Fibroblast of the aortic adventitia (primary cell): ENCODE results near the gene RAI14. TPM values are rescaled to one million over a fixed set of nuclear protein-coding genes. Genes with fewer than 3 reads are reported as not detected.

ENCODE experiments used
- DNase-seq: peaks from one replicate; pipeline ENCODE4 v3.0.0-alpha.2; 2010; ENCODE audit warnings: low read depth
- H3K4me3 ChIP-seq: 2 replicates; pipeline ENCODE4 v1.5.1; 2011; ENCODE audit warnings: low read depth, mild to moderate bottlenecking, control low read depth, low read length, moderate library complexity
- total RNA-seq: library from RNA; depleted of rRNA; stranded (reverse); fragments of >200 nt; gene quantifications from 2 replicates; pipeline ENCODE4 v1.2.3, GENCODE V29; 2012; ENCODE audit warnings: low replicate concordance
- TF ChIP-seq, protein P1 (sequence below): IDR thresholded peaks from 2 replicates; pipeline ENCODE4 v1.5.1; 2011; ENCODE audit warnings: mild to moderate bottlenecking, low read length, control low read depth, inconsistent platforms; ENCODE audit not compliant: insufficient read depth

Gene RAI14
- total RNA-seq, 1 donor = 100 TPM

DNA sequence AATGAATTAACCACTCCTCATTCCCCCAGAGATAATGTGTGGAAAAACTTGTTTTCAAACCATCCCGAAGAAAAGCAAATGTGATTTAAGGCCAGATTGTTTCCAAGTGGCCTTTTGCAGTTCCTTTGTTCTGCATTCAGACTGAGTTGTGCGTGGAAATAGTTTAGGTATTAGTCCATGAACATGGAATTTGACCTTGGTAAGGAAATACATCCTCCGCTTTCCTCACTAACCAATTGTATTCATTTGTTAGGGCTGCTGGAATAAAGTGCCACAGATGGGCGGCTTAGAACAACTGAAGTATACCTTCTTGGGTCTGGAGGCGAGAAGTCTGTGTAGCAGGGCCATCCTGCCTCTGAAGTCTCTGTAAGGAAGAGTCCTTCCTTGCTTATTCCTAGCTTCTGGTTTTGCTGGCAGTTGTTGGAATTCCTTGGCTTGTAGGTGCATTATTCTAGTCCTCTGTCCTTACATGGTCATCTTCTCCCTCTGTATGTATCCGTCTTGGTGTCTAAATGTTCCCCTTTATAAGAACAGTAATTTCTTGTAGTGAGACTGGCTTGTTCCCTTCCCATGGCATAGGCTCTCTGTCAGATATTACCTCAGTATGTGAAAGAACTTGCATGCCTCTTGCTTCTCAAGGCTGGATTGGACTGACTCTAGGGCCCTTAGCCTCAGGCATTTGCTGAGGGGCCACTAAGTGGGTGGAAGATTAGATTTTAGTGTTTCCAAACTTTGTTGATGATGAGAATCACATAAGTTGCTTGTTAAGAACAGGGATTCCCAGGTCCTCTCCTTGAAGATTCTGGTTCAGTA, 53.9 kb downstream of the RAI14 start:
- TF ChIP-seq, protein P1, sequence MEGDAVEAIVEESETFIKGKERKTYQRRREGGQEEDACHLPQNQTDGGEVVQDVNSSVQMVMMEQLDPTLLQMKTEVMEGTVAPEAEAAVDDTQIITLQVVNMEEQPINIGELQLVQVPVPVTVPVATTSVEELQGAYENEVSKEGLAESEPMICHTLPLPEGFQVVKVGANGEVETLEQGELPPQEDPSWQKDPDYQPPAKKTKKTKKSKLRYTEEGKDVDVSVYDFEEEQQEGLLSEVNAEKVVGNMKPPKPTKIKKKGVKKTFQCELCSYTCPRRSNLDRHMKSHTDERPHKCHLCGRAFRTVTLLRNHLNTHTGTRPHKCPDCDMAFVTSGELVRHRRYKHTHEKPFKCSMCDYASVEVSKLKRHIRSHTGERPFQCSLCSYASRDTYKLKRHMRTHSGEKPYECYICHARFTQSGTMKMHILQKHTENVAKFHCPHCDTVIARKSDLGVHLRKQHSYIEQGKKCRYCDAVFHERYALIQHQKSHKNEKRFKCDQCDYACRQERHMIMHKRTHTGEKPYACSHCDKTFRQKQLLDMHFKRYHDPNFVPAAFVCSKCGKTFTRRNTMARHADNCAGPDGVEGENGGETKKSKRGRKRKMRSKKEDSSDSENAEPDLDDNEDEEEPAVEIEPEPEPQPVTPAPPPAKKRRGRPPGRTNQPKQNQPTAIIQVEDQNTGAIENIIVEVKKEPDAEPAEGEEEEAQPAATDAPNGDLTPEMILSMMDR = no peak
- DNase-seq = peak; percentile 89
- no peak overlapping the region for H3K4me3 ChIP-seq

- no peak for DNase-seq
- H3K4me3 ChIP-seq = no peak overlapping the region
- TF ChIP-seq, protein P1 = no peak
Measured at GRCh38 chr5:34712565-34712964, 56.4 kb downstream of the RAI14 start.

- peak; percentile 58 for DNase-seq
- no peak overlapping the region for H3K4me3 ChIP-seq
- TF ChIP-seq, protein P1 = no peak
Measured at GRCh38 chr5:34715711-34716110, 59.6 kb downstream of the RAI14 start.

- no peak overlapping the region for H3K4me3 ChIP-seq
- DNase-seq = no peak
- TF ChIP-seq, protein P1 = no peak
Measured at GRCh38 chr5:34716986-34717385, 60.9 kb downstream of the RAI14 start.

- peak; percentile 90 for DNase-seq
- TF ChIP-seq, protein P1 = no peak
- no peak overlapping the region for H3K4me3 ChIP-seq
Measured at GRCh38 chr5:34717426-34718327, 61.5 kb downstream of the RAI14 start.

GRCh38 chr5:34718516-34718915, 62.4 kb downstream of the RAI14 start:
- H3K4me3 ChIP-seq = no peak overlapping the region
- DNase-seq = no peak
- TF ChIP-seq, protein P1 = no peak
